GM12878 (cell line): ENCODE measurements around the gene OR2D3.

ENCODE experiments used
- ATF2 ChIP-seq: IDR thresholded peaks from 2 replicates; pipeline ENCODE4 v1.6.1; 2012; ENCODE audit warnings: low read length, inconsistent platforms
- CTCF ChIP-seq, 3 experiments: IDR thresholded peaks in 2 of 3; conservative IDR thresholded peaks in 1 of 3; 2 replicates each; pipeline ENCODE4 v1.5.1; 2011; ENCODE audit warnings: low read depth in 3 of 3, low read length in 3 of 3, mild to moderate bottlenecking in 3 of 3, control low read depth in 2 of 3, moderate library complexity in 2 of 3, inconsistent platforms in 1 of 3, mixed read lengths in 1 of 3; ENCODE audit not compliant: control insufficient read depth in 2 of 3, insufficient read depth in 1 of 3; ENCODE audit errors: extremely low read depth in 1 of 3
- MXI1 ChIP-seq: fragments of 150-350 bp; IDR thresholded peaks from 2 replicates; pipeline ENCODE4 v1.6.1; 2011; ENCODE audit warnings: low read depth, mild to moderate bottlenecking, inconsistent platforms, low read length, improper control_type of control experiment
- MYC ChIP-seq: IDR thresholded peaks from 2 replicates; pipeline ENCODE4 v1.6.1; 2011; ENCODE audit warnings: mild to moderate bottlenecking, low read length, moderate library complexity, inconsistent platforms; ENCODE audit not compliant: insufficient read depth, insufficient replicate concordance, insufficient read length, severe bottlenecking
- NR2C2 ChIP-seq: IDR thresholded peaks from 2 replicates; pipeline ENCODE4 v1.6.1; 2011; ENCODE audit warnings: borderline replicate concordance, low read depth; ENCODE audit not compliant: control insufficient read depth, insufficient read length
- POLR2A ChIP-seq: IDR thresholded peaks from 2 replicates; pipeline ENCODE4 v1.6.1; 2011; ENCODE audit warnings: low read depth, mild to moderate bottlenecking, low read length
- RELA ChIP-seq: fragments of 450-650 bp; IDR thresholded peaks from 2 replicates; pipeline ENCODE4 v1.8.0; 2014; ENCODE audit warnings: borderline replicate concordance; ENCODE audit not compliant: partially characterized antibody
- SRF ChIP-seq, 2 experiments: IDR thresholded peaks; 2 replicates each; pipeline ENCODE4 v1.6.1; 2011; ENCODE audit warnings: low read depth in 2 of 2, low read length in 2 of 2, mild to moderate bottlenecking in 1 of 2, moderate library complexity in 1 of 2
- ZNF687 ChIP-seq: fragments of 450-650 bp; IDR thresholded peaks from 2 replicates; pipeline ENCODE4 v1.6.1; 2017; ENCODE audit warnings: mild to moderate bottlenecking, moderate library complexity
- TF ChIP-seq, protein P1 (sequence below): fragments of 450-650 bp; formaldehyde crosslinking; IDR thresholded peaks from 2 replicates; pipeline ENCODE4 v1.4.0; 2020; ENCODE audit warnings: mild to moderate bottlenecking, moderate library complexity

GRCh38 chr11:6962673-6963072 is 41.9 kb downstream of the OR2D3 start:
- TF ChIP-seq ATF2 (no peak), SRF (IDR thresholded peaks at IDR 0.05; ENCODE audit: low read depth in 2 of 2, low read length in 2 of 2) (no peak), MXI1 (no peak), POLR2A (no peak), RELA (no peak), MYC (no peak), NR2C2 (no peak), CTCF (IDR thresholded peaks at IDR 0.05 in 2 of 3, conservative IDR thresholded peaks at IDR 0.05 in 1 of 3; ENCODE audit: control insufficient read depth in 2 of 3, extremely low read depth in 1 of 3, insufficient read depth in 1 of 3, low read depth in 3 of 3, low read length in 3 of 3) (no peak), ZNF687 (no peak)
- TF ChIP-seq, protein P1, sequence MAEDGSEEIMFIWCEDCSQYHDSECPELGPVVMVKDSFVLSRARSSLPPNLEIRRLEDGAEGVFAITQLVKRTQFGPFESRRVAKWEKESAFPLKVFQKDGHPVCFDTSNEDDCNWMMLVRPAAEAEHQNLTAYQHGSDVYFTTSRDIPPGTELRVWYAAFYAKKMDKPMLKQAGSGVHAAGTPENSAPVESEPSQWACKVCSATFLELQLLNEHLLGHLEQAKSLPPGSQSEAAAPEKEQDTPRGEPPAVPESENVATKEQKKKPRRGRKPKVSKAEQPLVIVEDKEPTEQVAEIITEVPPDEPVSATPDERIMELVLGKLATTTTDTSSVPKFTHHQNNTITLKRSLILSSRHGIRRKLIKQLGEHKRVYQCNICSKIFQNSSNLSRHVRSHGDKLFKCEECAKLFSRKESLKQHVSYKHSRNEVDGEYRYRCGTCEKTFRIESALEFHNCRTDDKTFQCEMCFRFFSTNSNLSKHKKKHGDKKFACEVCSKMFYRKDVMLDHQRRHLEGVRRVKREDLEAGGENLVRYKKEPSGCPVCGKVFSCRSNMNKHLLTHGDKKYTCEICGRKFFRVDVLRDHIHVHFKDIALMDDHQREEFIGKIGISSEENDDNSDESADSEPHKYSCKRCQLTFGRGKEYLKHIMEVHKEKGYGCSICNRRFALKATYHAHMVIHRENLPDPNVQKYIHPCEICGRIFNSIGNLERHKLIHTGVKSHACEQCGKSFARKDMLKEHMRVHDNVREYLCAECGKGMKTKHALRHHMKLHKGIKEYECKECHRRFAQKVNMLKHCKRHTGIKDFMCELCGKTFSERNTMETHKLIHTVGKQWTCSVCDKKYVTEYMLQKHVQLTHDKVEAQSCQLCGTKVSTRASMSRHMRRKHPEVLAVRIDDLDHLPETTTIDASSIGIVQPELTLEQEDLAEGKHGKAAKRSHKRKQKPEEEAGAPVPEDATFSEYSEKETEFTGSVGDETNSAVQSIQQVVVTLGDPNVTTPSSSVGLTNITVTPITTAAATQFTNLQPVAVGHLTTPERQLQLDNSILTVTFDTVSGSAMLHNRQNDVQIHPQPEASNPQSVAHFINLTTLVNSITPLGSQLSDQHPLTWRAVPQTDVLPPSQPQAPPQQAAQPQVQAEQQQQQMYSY (CRISPR knock-in tag) = no peak
